Colonic mucosa (tissue), 4 donors: Measurements from ENCODE around the gene CTSL. TPM values are rescaled to one million over a fixed set of nuclear protein-coding genes. Genes with fewer than 3 reads are reported as not detected.

Experiments used
- DNase-seq: peaks from one replicate; pipeline ENCODE4 v3.0.0-alpha.2; 2020
- H3K27ac ChIP-seq: fragments of 200-600 bp; one replicate; pipeline ENCODE4 v1.8.0; 2021
- H3K27me3 ChIP-seq: fragments of 200-600 bp; one replicate; pipeline ENCODE4 v1.8.0; 2021
- H3K36me3 ChIP-seq: fragments of 200-600 bp; one replicate; pipeline ENCODE4 v1.8.0; 2021
- H3K4me1 ChIP-seq: fragments of 200-600 bp; one replicate; pipeline ENCODE4 v1.8.0; 2021; ENCODE audit warnings: mild to moderate bottlenecking
- H3K4me3 ChIP-seq: fragments of 200-600 bp; one replicate; pipeline ENCODE4 v1.8.0; 2021
- H3K9ac ChIP-seq, 2 donors: one replicate each; pipeline ENCODE4 v1.7.0; 2013; ENCODE audit warnings: control low read depth in 2 of 2, low read depth in 2 of 2, low read length in 2 of 2
- H3K9me3 ChIP-seq: fragments of 200-600 bp; one replicate; pipeline ENCODE4 v1.8.0; 2021
- CTCF ChIP-seq: fragments of 200-600 bp; IDR thresholded peaks from one replicate; pipeline ENCODE4 v1.8.0; 2022; ENCODE audit warnings: antibody characterized with exemption, mild to moderate bottlenecking
- intact Hi-C: fragments of 100-400 bp; cut with DNase I; formaldehyde crosslinking; loops from one replicate; pipeline ENCODE4 v1.14.1; 2022
- total RNA-seq, 2 donors: library from RNA; stranded (reverse); fragmentation: NEBNext Ultra II Directional in 1 of 2; extraction: Animal tissue kit (Norgen Biotek cat#: 25700) in 1 of 2; gene quantifications; one replicate each; pipeline ENCODE4 v1.2.1, GENCODE V29; 2021
- donor health status: healthy.
- donor health status: DM: no; HTN: no; CAD: no.
- donor health status: DM: no; HTN: no; CAD: no.

Gene CTSL
- total RNA-seq, 2 donors from 2014 or later, result 32.1 to 69.9 TPM

- Histone ChIP-seq H3K36me3 (no peaks in the 10 kb centered on the region), H3K4me1 (no peaks in the 10 kb centered on the region), H3K9ac (no peak overlapping the region), H3K27ac (no peak overlapping the region), H3K4me3 (no peak overlapping the region), H3K9me3 (no peaks in the 10 kb centered on the region), H3K27me3 (no peaks in the 10 kb centered on the region)
- DNase-seq, result no peak
- intact Hi-C loops, result no loop called here
- TF ChIP-seq CTCF, result no peak
Measured at GRCh38 chr9:87701491-87701890, 24.4 kb upstream of the CTSL start.

DNA sequence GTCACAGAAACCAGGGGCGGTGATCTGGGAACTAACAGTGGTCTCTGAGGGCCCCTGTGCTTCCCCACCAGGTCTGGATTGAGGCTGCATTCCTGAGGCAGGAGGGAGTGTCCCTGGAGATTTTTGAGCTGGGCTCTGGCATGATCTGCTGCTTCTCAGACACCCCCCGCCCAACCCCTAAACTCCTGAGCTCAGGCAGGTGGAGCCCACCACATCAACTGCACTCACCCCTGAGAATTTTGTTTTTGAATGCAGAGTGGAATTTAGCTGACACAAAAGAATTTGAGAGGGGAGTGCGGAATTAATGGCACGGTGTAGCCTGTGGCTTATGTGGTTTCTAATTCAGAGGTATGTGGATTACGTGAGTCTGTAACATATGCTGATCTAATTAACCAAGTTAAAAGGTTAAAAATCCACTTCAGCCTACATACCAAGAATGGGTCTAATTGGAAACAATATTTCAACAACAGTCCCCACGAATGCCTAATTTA is 23.9 kb upstream of the CTSL start:
- H3K4me3 ChIP-seq, result no peak overlapping the region
- no peaks in the 10 kb centered on the region for H3K9me3 ChIP-seq
- intact Hi-C loops, result no loop called here
- no peaks in the 10 kb centered on the region for H3K36me3 ChIP-seq
- H3K9ac ChIP-seq, result no peak overlapping the region
- H3K27me3 ChIP-seq, result no peaks in the 10 kb centered on the region
- H3K4me1 ChIP-seq, result no peaks in the 10 kb centered on the region
- no peak for TF ChIP-seq CTCF
- no peak for DNase-seq
- no peak overlapping the region for H3K27ac ChIP-seq

DNA sequence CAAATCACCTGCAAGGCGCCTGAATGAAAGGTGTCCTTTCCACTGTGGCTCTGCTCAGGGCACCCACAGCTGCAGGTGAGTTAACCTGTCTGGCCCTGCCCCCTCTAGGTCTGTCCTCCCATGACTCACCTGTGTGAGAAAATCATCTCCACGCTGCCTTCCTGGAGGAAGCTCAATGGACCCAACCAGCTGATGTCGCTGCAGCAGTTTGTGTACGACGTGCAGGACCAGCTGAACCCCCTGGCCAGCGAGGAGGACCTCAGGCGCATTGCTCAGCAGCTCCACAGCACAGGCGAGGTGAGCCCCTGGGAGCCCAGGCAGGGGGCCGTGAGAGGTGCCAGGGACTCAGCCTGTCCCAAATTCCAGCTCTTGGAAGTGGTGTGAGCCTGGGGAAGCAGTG is 23.0 kb upstream of the CTSL start:
- no peak overlapping the region for H3K9ac ChIP-seq
- no peaks in the 10 kb centered on the region for H3K36me3 ChIP-seq
- no peaks in the 10 kb centered on the region for H3K27me3 ChIP-seq
- intact Hi-C loops, result no loop called here
- no peak overlapping the region for H3K4me3 ChIP-seq
- no peaks in the 10 kb centered on the region for H3K9me3 ChIP-seq
- no peak for TF ChIP-seq CTCF
- no peak overlapping the region for H3K27ac ChIP-seq
- DNase-seq, result no peak
- H3K4me1 ChIP-seq, result no peaks in the 10 kb centered on the region

- no peaks in the 10 kb centered on the region for H3K36me3 ChIP-seq
- intact Hi-C loops, result no loop called here
- DNase-seq, result no peak
- H3K4me3 ChIP-seq, result no peak overlapping the region
- no peak overlapping the region for H3K9ac ChIP-seq
- TF ChIP-seq CTCF, result no peak
- no peaks in the 10 kb centered on the region for H3K9me3 ChIP-seq
- H3K4me1 ChIP-seq, result no peaks in the 10 kb centered on the region
- H3K27me3 ChIP-seq, result no peaks in the 10 kb centered on the region
- H3K27ac ChIP-seq, result no peak overlapping the region
Measured at GRCh38 chr9:87703636-87704276, 22.2 kb upstream of the CTSL start.

DNA sequence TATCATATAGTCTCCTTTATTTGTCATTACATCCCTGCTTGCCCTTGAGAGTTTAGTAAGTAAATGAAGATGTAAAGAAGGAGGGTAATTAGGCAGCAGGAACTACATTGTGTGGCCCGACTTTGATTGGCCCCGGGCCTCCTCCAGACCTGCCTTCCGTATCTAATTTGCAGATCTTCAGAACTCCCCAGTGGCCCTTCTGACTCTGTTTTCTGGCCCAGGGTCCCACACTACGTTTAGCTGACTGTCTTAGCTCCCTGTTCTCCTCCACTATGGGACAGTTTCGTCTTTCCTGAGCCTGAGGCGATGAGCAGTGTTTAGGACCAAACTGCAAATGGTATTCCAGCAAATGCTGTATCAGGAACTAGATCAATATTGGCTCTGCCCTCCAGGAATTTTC is 21.6 kb upstream of the CTSL start:
- Histone ChIP-seq H3K27ac (no peak overlapping the region), H3K9ac (no peak overlapping the region), H3K4me1 (no peaks in the 10 kb centered on the region), H3K9me3 (no peaks in the 10 kb centered on the region), H3K27me3 (no peaks in the 10 kb centered on the region), H3K36me3 (no peaks in the 10 kb centered on the region), H3K4me3 (no peak overlapping the region)
- DNase-seq, result no peak
- no peak for TF ChIP-seq CTCF
- intact Hi-C loops, result no loop called here
